Neural progenitor cell (in vitro differentiated cells): Measurements from ENCODE around the gene TREX2.

Source experiments
- CTCF ChIP-seq: fragments of 200-600 bp; sonication (generic); IDR thresholded peaks from 2 replicates; pipeline ENCODE4 v1.5.1; 2017; ENCODE audit warnings: antibody characterized with exemption, mild to moderate bottlenecking
- EZH2 ChIP-seq: fragments of 200-600 bp; sonication (generic); IDR thresholded peaks from 2 replicates; pipeline ENCODE4 v1.6.1; 2017; ENCODE audit warnings: antibody characterized with exemption, mild to moderate bottlenecking, moderate library complexity
- EZH2phosphoT487 ChIP-seq: fragments of 200-600 bp; sonication (generic); IDR thresholded peaks from 2 replicates; pipeline ENCODE4 v1.6.1; 2017; ENCODE audit warnings: antibody characterized with exemption

GRCh38 chrX:153417637-153418036 lies 28.2 kb downstream of the TREX2 start:
- no peak for TF ChIP-seq CTCF
- TF ChIP-seq EZH2 = no peak
- TF ChIP-seq EZH2phosphoT487 = no peak
